ENCODE measurements around the gene PHLDA3.

The PHLDA3 gene

GRCh38 chr1:201500670-201501120 is 31.7 kb upstream of the PHLDA3 start:
- POLR2A ChIA-PET, result no interaction called here

GRCh38 chr1:201499795-201500669 is 31.0 kb upstream of the PHLDA3 start:
- no peak overlapping the region for H3K27ac ChIP-seq (ENCODE audit: extremely low read depth, low read depth, low read length)
- ChIA-PET POLR2A (interaction anchor here (1.0 kb wide), 1 partner anchor 10 kb away, joined by 3 read pairs; no protein-coding TSS in a partner anchor), CTCF (interaction anchor here (0.6 to 5.5 kb wide), 7 partner anchors 9 to 52 kb away, joined by 3 to 74 read pairs (median 5); no protein-coding TSS in a partner anchor)
- TF ChIP-seq GLIS1 (tag by site-specific recombination; IDR thresholded peaks at IDR 0.05), result 0 out of 2 replicates have a peak, but pooled peaks have one; percentile 60
- peak; percentile 73 for TF ChIP-seq ZNF335 (tag by site-specific recombination; conservative IDR thresholded peaks at IDR 0.05)
- TF ChIP-seq ZNF768 (tag by site-specific recombination; IDR thresholded peaks at IDR 0.05), result peak; percentile 65; the same call in 1 of the 2 replicates
- no peak for TF ChIP-seq ZNF280D (tag by site-specific recombination; IDR thresholded peaks at IDR 0.05)
- no peak for TF ChIP-seq ZNF544 (tag by site-specific recombination; IDR thresholded peaks at IDR 0.05)
- no peak for TF ChIP-seq ZNF394 (tag by site-specific recombination; IDR thresholded peaks at IDR 0.05; ENCODE audit: borderline replicate concordance)
- no peak for TF ChIP-seq KLF10 (tag by site-specific recombination; IDR thresholded peaks at IDR 0.05)
- no peak for TF ChIP-seq ZNF629 (tag by site-specific recombination; IDR thresholded peaks at IDR 0.05)
- TF ChIP-seq ZFP3 (tag by site-specific recombination; IDR thresholded peaks at IDR 0.05; ENCODE audit: low read depth), result no peak
- TF ChIP-seq ATF2 (tag by site-specific recombination; IDR thresholded peaks at IDR 0.05; ENCODE audit: low read depth), result no peak
- peak; percentile 52; the same call in 1 of the 2 replicates for TF ChIP-seq GLIS2 (tag by site-specific recombination; IDR thresholded peaks at IDR 0.05)
- TF ChIP-seq ZIC2 (tag by site-specific recombination; IDR thresholded peaks at IDR 0.05), result peak; percentile 54
- TF ChIP-seq ZNF214 (tag by site-specific recombination; IDR thresholded peaks at IDR 0.05; ENCODE audit: borderline replicate concordance), result no peak
- H3K36me3 ChIP-seq (ENCODE audit: control insufficient read depth in 2 of 2, insufficient read depth in 1 of 2, low read length in 2 of 2), result no peaks in the 10 kb centered on the region
- H3K9me3 ChIP-seq (ENCODE audit: control insufficient read depth, insufficient read depth, low read depth, low read length), result no peaks in the 10 kb centered on the region
- H3K4me1 ChIP-seq (ENCODE audit: control insufficient read depth, insufficient read depth, low read length), result no peaks in the 10 kb centered on the region; the same call in none of the 2 replicates
- no peak overlapping the region for H3K4me3 ChIP-seq (ENCODE audit: low read depth, low read length)

More at GRCh38 chr1:201500670-201501120, 31.7 kb upstream of the PHLDA3 start:
- TF ChIP-seq ZNF274 (IDR thresholded peaks at IDR 0.05; ENCODE audit: low read length) (no peak), ZNF274 (tag by site-specific recombination; IDR thresholded peaks at IDR 0.05; ENCODE audit: borderline replicate concordance) (no peak), ZSCAN30 (tag by site-specific recombination; IDR thresholded peaks at IDR 0.05) (no peak), ZNF341 (tag by site-specific recombination; IDR thresholded peaks at IDR 0.05; ENCODE audit: low read depth) (peak; percentile 57), ZNF16 (tag by site-specific recombination; IDR thresholded peaks at IDR 0.05; ENCODE audit: low read depth) (no peak), ZNF202 (tag by site-specific recombination; IDR thresholded peaks at IDR 0.05; ENCODE audit: borderline replicate concordance) (no peak), ZNF423 (tag by site-specific recombination; IDR thresholded peaks at IDR 0.05) (no peak), PRDM1 (tag by site-specific recombination; IDR thresholded peaks at IDR 0.05) (peak; percentile 33; the same call in 1 of the 2 replicates), ZIC2 (tag by site-specific recombination; IDR thresholded peaks at IDR 0.05) (peak; percentile 67; the same call in 1 of the 2 replicates), OVOL3 (tag by site-specific recombination; IDR thresholded peaks at IDR 0.05) (no peak), SETDB1 (IDR thresholded peaks at IDR 0.05; ENCODE audit: insufficient read length, low read length) (no peak), ZNF585B (tag by site-specific recombination; IDR thresholded peaks at IDR 0.05) (no peak), ZNF335 (tag by site-specific recombination; conservative IDR thresholded peaks at IDR 0.05) (peak; percentile 49; the same call in 1 of the 2 replicates), ZNF837 (tag by site-specific recombination; IDR thresholded peaks at IDR 0.05) (no peak), ZBTB44 (tag by site-specific recombination; IDR thresholded peaks at IDR 0.05) (no peak), ZNF292 (tag by site-specific recombination; IDR thresholded peaks at IDR 0.05; ENCODE audit: borderline replicate concordance, low read depth) (no peak), SCRT2 (tag by site-specific recombination; IDR thresholded peaks at IDR 0.05) (peak; percentile 29; the same call in 1 of the 2 replicates), ZBTB8A (tag by site-specific recombination; IDR thresholded peaks at IDR 0.05) (0 out of 2 replicates have a peak, but pooled peaks have one; percentile 24), FEZF1 (tag by site-specific recombination; IDR thresholded peaks at IDR 0.05) (no peak), ZNF223 (tag by site-specific recombination; IDR thresholded peaks at IDR 0.05) (no peak), ZSCAN16 (tag by site-specific recombination; IDR thresholded peaks at IDR 0.05) (no peak)
- H3K4me1 ChIP-seq (ENCODE audit: control insufficient read depth, insufficient read depth, low read length), result no peaks in the 10 kb centered on the region; the same call in none of the 2 replicates
- no peaks in the 10 kb centered on the region for H3K9me3 ChIP-seq (ENCODE audit: control insufficient read depth, insufficient read depth, low read depth, low read length)
- H3K36me3 ChIP-seq (ENCODE audit: control insufficient read depth in 2 of 2, insufficient read depth in 1 of 2, low read length in 2 of 2), result no peaks in the 10 kb centered on the region
- no peak overlapping the region for H3K4me3 ChIP-seq (ENCODE audit: low read depth, low read length)
- H3K27ac ChIP-seq (ENCODE audit: extremely low read depth, low read depth, low read length), result no peak overlapping the region
- CTCF ChIA-PET, result interaction anchor here (1.1 to 5.5 kb wide), 5 partner anchors 10 to 20 kb away, joined by 3 to 74 read pairs (median 5); no protein-coding TSS in a partner anchor
